CD14-positive monocyte (primary cell): ENCODE measurements around the gene APLP1. TPM values are rescaled to one million over a fixed set of nuclear protein-coding genes. Genes with fewer than 3 reads are reported as not detected.

Source experiments
- DNase-seq, 3 donors: peaks; one replicate each; pipeline ENCODE4 v3.0.0-alpha.2; 2011 to 2022
- H2AFZ ChIP-seq: 2 replicates; pipeline ENCODE4 v1.6.0; 2012; ENCODE audit warnings: mild to moderate bottlenecking, low read depth, low read length, inconsistent platforms; ENCODE audit not compliant: insufficient read depth, poor library complexity, severe bottlenecking
- H3K27ac ChIP-seq, 2 donors: 1 replicate in 1 of 2; 2 replicates in 1 of 2; pipeline ENCODE4 v1.5.1; 2012 to 2013; ENCODE audit warnings: low read length in 2 of 2, control low read depth in 1 of 2, inconsistent platforms in 1 of 2, low read depth in 1 of 2, mild to moderate bottlenecking in 1 of 2
- H3K27me3 ChIP-seq, 2 donors: one replicate each; pipeline versions ENCODE4 v1.6.0 to v1.6.1; 2011 to 2013; ENCODE audit warnings: low read length in 2 of 2; ENCODE audit not compliant: control insufficient read depth in 2 of 2, insufficient read depth in 2 of 2
- H3K36me3 ChIP-seq, 2 donors: replicated peaks in 1 of 2; 1 replicate in 1 of 2; 2 replicates in 1 of 2; pipeline versions ENCODE4 v1.5.1 to v1.6.1; 2012 to 2013; ENCODE audit warnings: low read length in 2 of 2, control low read depth in 1 of 2, inconsistent platforms in 1 of 2, mild to moderate bottlenecking in 1 of 2; ENCODE audit not compliant: insufficient read depth in 2 of 2, control insufficient read depth in 1 of 2
- H3K4me1 ChIP-seq, 2 donors: 1 replicate in 1 of 2; 2 replicates in 1 of 2; pipeline versions ENCODE4 v1.5.1 to v1.6.1; 2012 to 2013; ENCODE audit warnings: low read length in 2 of 2, control low read depth in 1 of 2, inconsistent platforms in 1 of 2, mild to moderate bottlenecking in 1 of 2, moderate library complexity in 1 of 2; ENCODE audit not compliant: insufficient read depth in 2 of 2, control insufficient read depth in 1 of 2
- H3K4me2 ChIP-seq: replicated peaks from 2 replicates; pipeline ENCODE3; 2012; ENCODE audit warnings: low read length, moderate library complexity, mild to moderate bottlenecking; ENCODE audit not compliant: poor library complexity, severe bottlenecking; ENCODE audit errors: extremely low read depth
- H3K4me3 ChIP-seq, 3 experiments: fragments of 200-600 bp in 1 of 3; sonication (generic) in 1 of 3; replicated peaks in 1 of 3; 1 replicate in 2 of 3; 2 replicates in 1 of 3; pipeline ENCODE4 v1.5.1; 2011 to 2013; ENCODE audit warnings: low read length in 3 of 3, mild to moderate bottlenecking in 3 of 3, control low read depth in 2 of 3, low read depth in 2 of 3, inconsistent platforms in 1 of 3, moderate library complexity in 1 of 3
- H3K79me2 ChIP-seq: 2 replicates; pipeline ENCODE4 v1.6.0; 2012; ENCODE audit warnings: mild to moderate bottlenecking, control low read depth, inconsistent platforms, low read length, moderate library complexity; ENCODE audit not compliant: insufficient read depth
- H3K9ac ChIP-seq: 2 replicates; pipeline ENCODE4 v1.6.0; 2017; ENCODE audit warnings: low read length, mild to moderate bottlenecking; ENCODE audit not compliant: insufficient read depth, poor library complexity, severe bottlenecking
- H3K9me3 ChIP-seq, 2 donors: replicated peaks in 1 of 2; 1 replicate in 1 of 2; 2 replicates in 1 of 2; pipeline versions ENCODE4 v1.5.1 to v1.6.1; 2012 to 2013; ENCODE audit warnings: low read length in 2 of 2, control low read depth in 1 of 2; ENCODE audit not compliant: control insufficient read depth in 1 of 2, insufficient read depth in 1 of 2
- H4K20me1 ChIP-seq: 2 replicates; pipeline ENCODE4 v1.6.0; 2012; ENCODE audit warnings: mild to moderate bottlenecking, low read length, control low read depth, moderate library complexity; ENCODE audit not compliant: insufficient read depth
- H3K27ac Mint-ChIP-seq, 7 donors: one replicate each; pipeline ENCODE4 v1.8.0; 2020; ENCODE audit warnings: mild to moderate bottlenecking in 7 of 7, mixed read lengths in 7 of 7, moderate library complexity in 6 of 7, inconsistent platforms in 2 of 7
- H3K27me3 Mint-ChIP-seq, 3 donors: one replicate each; pipeline ENCODE4 v1.8.0; 2021 to 2022; ENCODE audit warnings: low read depth in 3 of 3, mild to moderate bottlenecking in 3 of 3, mixed read lengths in 3 of 3, moderate library complexity in 3 of 3, inconsistent platforms in 1 of 3
- H3K36me3 Mint-ChIP-seq, 2 donors: one replicate each; pipeline ENCODE4 v1.8.0; 2020; ENCODE audit warnings: mixed read lengths in 2 of 2, inconsistent platforms in 1 of 2, mild to moderate bottlenecking in 1 of 2
- H3K4me1 Mint-ChIP-seq: one replicate; pipeline ENCODE4 v1.8.0; 2020; ENCODE audit warnings: mild to moderate bottlenecking, mixed read lengths
- H3K4me3 Mint-ChIP-seq, 2 donors: one replicate each; pipeline ENCODE4 v1.8.0; 2020; ENCODE audit warnings: mild to moderate bottlenecking in 2 of 2, mixed read lengths in 2 of 2, moderate library complexity in 1 of 2
- H3K9me3 Mint-ChIP-seq, 7 donors: one replicate each; pipeline ENCODE4 v1.8.0; 2020 to 2022; ENCODE audit warnings: mixed read lengths in 7 of 7, mild to moderate bottlenecking in 6 of 7, moderate library complexity in 6 of 7, inconsistent platforms in 2 of 7
- WGBS: methylation state at CpG from one replicate; pipeline ENCODE4 v1.1.5; 2013; ENCODE audit warnings: missing lambda C conversion rate; ENCODE audit not compliant: insufficient coverage; 5-methylcytosine and 5-hydroxymethylcytosine counted together
- intact Hi-C, 2 donors: fragments of 100-400 bp; cut with micrococcal nuclease; formaldehyde crosslinking; loops; one replicate each; pipeline versions ENCODE4 v1.15.0 to v1.15.1; 2023
- polyA plus RNA-seq, 3 donors: library from polyadenylated mRNA; depleted of rRNA in 1 of 3; unstranded in 2 of 3; stranded (reverse) in 1 of 3; fragments of 300-500 nt in 2 of 3; fragments of >200 nt in 1 of 3; fragmentation: Illumina TruSeq in 2 of 3; gene quantifications; 1 replicate in 2 of 3; 2 replicates in 1 of 3; pipeline ENCODE4 v1.2.3, GENCODE V29; 2012 to 2021
- TF ChIP-seq, protein P1 (sequence below): fragments of 200-600 bp; IDR thresholded peaks from one replicate; pipeline ENCODE4 v1.8.0; 2022; ENCODE audit warnings: antibody characterized with exemption, mild to moderate bottlenecking

The APLP1 gene
- polyA plus RNA-seq, 3 donors, result not detected

DNA sequence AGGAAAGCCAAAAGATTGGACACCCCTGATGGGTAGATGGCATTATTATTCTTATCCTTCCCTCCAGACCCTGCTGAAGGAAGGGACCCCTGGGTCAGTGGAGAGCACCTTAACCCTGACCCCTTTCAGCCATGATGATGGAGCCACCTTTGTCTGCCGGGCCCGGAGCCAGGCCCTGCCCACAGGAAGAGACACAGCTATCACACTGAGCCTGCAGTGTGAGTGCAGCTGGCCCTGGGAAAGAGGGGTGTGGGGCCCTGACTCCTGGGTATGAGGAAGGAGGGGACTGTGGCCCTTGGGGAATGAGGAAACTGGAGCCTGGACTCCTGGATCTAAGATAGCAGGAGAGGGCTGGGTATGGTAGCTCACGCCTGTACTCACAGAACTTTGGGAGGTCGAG, 9.0 kb upstream of the APLP1 start:
- TF ChIP-seq, protein P1, sequence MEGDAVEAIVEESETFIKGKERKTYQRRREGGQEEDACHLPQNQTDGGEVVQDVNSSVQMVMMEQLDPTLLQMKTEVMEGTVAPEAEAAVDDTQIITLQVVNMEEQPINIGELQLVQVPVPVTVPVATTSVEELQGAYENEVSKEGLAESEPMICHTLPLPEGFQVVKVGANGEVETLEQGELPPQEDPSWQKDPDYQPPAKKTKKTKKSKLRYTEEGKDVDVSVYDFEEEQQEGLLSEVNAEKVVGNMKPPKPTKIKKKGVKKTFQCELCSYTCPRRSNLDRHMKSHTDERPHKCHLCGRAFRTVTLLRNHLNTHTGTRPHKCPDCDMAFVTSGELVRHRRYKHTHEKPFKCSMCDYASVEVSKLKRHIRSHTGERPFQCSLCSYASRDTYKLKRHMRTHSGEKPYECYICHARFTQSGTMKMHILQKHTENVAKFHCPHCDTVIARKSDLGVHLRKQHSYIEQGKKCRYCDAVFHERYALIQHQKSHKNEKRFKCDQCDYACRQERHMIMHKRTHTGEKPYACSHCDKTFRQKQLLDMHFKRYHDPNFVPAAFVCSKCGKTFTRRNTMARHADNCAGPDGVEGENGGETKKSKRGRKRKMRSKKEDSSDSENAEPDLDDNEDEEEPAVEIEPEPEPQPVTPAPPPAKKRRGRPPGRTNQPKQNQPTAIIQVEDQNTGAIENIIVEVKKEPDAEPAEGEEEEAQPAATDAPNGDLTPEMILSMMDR, result no peak
- H3K4me1 Mint-ChIP-seq, result peaks cover 6% of the 10 kb centered on the region
- H3K4me3 Mint-ChIP-seq, result peak overlapping the region in 1 of 2 donors; percentile 48
- no peak overlapping the region for H3K4me2 ChIP-seq
- H3K27ac ChIP-seq, result no peak overlapping the region
- H3K36me3 Mint-ChIP-seq, result no peaks in the 10 kb centered on the region
- no peaks in the 10 kb centered on the region for H3K36me3 ChIP-seq
- H4K20me1 ChIP-seq, result no peaks in the 10 kb centered on the region
- no peak overlapping the region for H3K4me3 ChIP-seq
- peaks cover 32 to 86% of the 10 kb centered on the region in 2 donors for H3K27me3 ChIP-seq
- peaks cover 0 to 24% (median 7%) of the 10 kb centered on the region in 7 donors for H3K9me3 Mint-ChIP-seq
- H3K9me3 ChIP-seq, result peaks cover 0 to 13% of the 10 kb centered on the region in 2 donors
- DNase-seq, result no peak
- H3K79me2 ChIP-seq, result no peaks in the 10 kb centered on the region
- intact Hi-C loops, result no loop called here
- no peak overlapping the region for H3K27ac Mint-ChIP-seq
- no peak overlapping the region for H2AFZ ChIP-seq
- 76% methylated on average over 4 of the region's 4 CpGs for WGBS
- no peak overlapping the region for H3K9ac ChIP-seq
- peaks cover 76 to 99% (median 83%) of the 10 kb centered on the region in 3 donors for H3K27me3 Mint-ChIP-seq
- H3K4me1 ChIP-seq, result peaks cover 5 to 14% of the 10 kb centered on the region in 2 donors

DNA sequence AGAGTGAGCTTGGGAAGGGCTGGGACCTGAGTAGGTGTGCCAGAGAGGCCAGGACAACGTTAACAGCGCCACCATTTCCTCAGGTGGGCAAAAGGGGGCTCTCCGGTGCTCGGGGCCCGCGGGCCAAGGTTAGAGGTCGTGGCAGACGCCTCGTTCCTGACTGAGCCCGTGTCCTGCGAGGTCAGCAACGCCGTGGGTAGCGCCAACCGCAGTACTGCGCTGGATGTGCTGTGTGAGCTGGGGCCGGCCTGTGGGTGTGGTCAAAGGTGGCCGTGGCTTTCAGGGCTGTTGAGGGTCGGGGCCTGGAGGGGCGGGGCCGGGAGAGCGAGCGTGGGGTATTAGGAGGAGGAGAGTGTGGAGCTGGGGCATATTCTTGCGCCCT, 7.9 kb upstream of the APLP1 start:
- no peak overlapping the region for H3K4me3 ChIP-seq
- H2AFZ ChIP-seq, result no peak overlapping the region
- no peaks in the 10 kb centered on the region for H3K79me2 ChIP-seq
- peaks cover 5 to 14% of the 10 kb centered on the region in 2 donors for H3K4me1 ChIP-seq
- no peak overlapping the region for H3K9ac ChIP-seq
- Mint-ChIP-seq H3K36me3 (no peaks in the 10 kb centered on the region), H3K4me1 (peaks cover 6% of the 10 kb centered on the region), H3K4me3 (peak overlapping the region in 1 of 2 donors; percentile 78), H3K27me3 (peaks cover 69 to 99% (median 76%) of the 10 kb centered on the region in 3 donors), H3K27ac (no peak overlapping the region), H3K9me3 (peaks cover 0 to 24% (median 7%) of the 10 kb centered on the region in 7 donors)
- intact Hi-C loops, result no loop called here
- H3K9me3 ChIP-seq, result peaks cover 0 to 13% of the 10 kb centered on the region in 2 donors
- TF ChIP-seq, protein P1, result no peak
- no peaks in the 10 kb centered on the region for H3K36me3 ChIP-seq
- peaks cover 27 to 78% of the 10 kb centered on the region in 2 donors for H3K27me3 ChIP-seq
- 14% methylated on average over 24 of the region's 24 CpGs for WGBS
- H3K4me2 ChIP-seq, result no peak overlapping the region
- H3K27ac ChIP-seq, result no peak overlapping the region
- no peak for DNase-seq
- no peaks in the 10 kb centered on the region for H4K20me1 ChIP-seq
